ENCODE measurements around the gene TUBAL3.

The TUBAL3 gene

GRCh38 chr10:5449227-5449626 lies 44.6 kb upstream of the TUBAL3 start:
- Histone ChIP-seq H3K4me3 (ENCODE audit: low read depth, low read length) (no peak overlapping the region), H3K4me1 (ENCODE audit: control insufficient read depth, insufficient read depth, low read length) (peaks cover 18% of the 10 kb centered on the region; the same call in 1 of the 2 replicates), H3K9me3 (ENCODE audit: control insufficient read depth, insufficient read depth, low read depth, low read length) (no peaks in the 10 kb centered on the region), H3K27ac (ENCODE audit: extremely low read depth, low read depth, low read length) (no peak overlapping the region), H3K36me3 (ENCODE audit: control insufficient read depth in 2 of 2, insufficient read depth in 1 of 2, low read length in 2 of 2) (peaks cover 18 to 24% of the 10 kb centered on the region in 2 experiments)
- no peak for TF ChIP-seq ZFP41 (tag by site-specific recombination; IDR thresholded peaks at IDR 0.05; ENCODE audit: borderline replicate concordance)
- TF ChIP-seq ZNF354C (tag by site-specific recombination; IDR thresholded peaks at IDR 0.05; ENCODE audit: borderline replicate concordance, low read depth), result no peak
- TF ChIP-seq ZNF792 (tag by site-specific recombination; IDR thresholded peaks at IDR 0.05), result no peak
- TF ChIP-seq KLF1 (tag by site-specific recombination; IDR thresholded peaks at IDR 0.05), result no peak
- no peak for TF ChIP-seq REPIN1 (tag by site-specific recombination; IDR thresholded peaks at IDR 0.05; ENCODE audit: low read depth)
- TF ChIP-seq MEIS1 (CRISPR knock-in tag; IDR thresholded peaks at IDR 0.05; ENCODE audit: borderline replicate concordance), result no peak
- TF ChIP-seq ZBTB26 (tag by site-specific recombination; optimal IDR thresholded peaks at IDR 0.05), result no peak
- TF ChIP-seq ZNF335 (tag by site-specific recombination; conservative IDR thresholded peaks at IDR 0.05), result no peak
- no peak for TF ChIP-seq ZNF518A (tag by site-specific recombination; conservative IDR thresholded peaks at IDR 0.05; ENCODE audit: low read depth)
- no peak for TF ChIP-seq ZNF292 (tag by site-specific recombination; IDR thresholded peaks at IDR 0.05; ENCODE audit: borderline replicate concordance, low read depth)
- TF ChIP-seq EGR2 (tag by site-specific recombination; IDR thresholded peaks at IDR 0.05; ENCODE audit: low read depth), result no peak
- TF ChIP-seq ZNF184 (tag by site-specific recombination; IDR thresholded peaks at IDR 0.05), result no peak
- TF ChIP-seq ZNF544 (tag by site-specific recombination; IDR thresholded peaks at IDR 0.05), result no peak
- POLR2A ChIA-PET, result no interaction called here
- CTCF ChIA-PET, result no interaction called here

GRCh38 chr10:5448333-5449001 lies 43.8 kb upstream of the TUBAL3 start:
- ChIA-PET CTCF (interaction anchor here (0.9 to 12.8 kb wide), 3 partner anchors 15 to 633 kb away, joined by 4 to 207 read pairs (median 4); no protein-coding TSS in a partner anchor), POLR2A (interaction anchor here (0.5 kb wide), 1 partner anchor 363 kb away, joined by 3 read pairs; no protein-coding TSS in a partner anchor)
- Histone ChIP-seq H3K27ac (ENCODE audit: extremely low read depth, low read depth, low read length) (no peak overlapping the region), H3K36me3 (ENCODE audit: control insufficient read depth in 2 of 2, insufficient read depth in 1 of 2, low read length in 2 of 2) (peaks cover 13 to 24% of the 10 kb centered on the region in 2 experiments), H3K4me3 (ENCODE audit: low read depth, low read length) (no peak overlapping the region), H3K4me1 (ENCODE audit: control insufficient read depth, insufficient read depth, low read length) (peaks cover 18% of the 10 kb centered on the region; the same call in 1 of the 2 replicates), H3K9me3 (ENCODE audit: control insufficient read depth, insufficient read depth, low read depth, low read length) (no peaks in the 10 kb centered on the region)
- TF ChIP-seq ZSCAN23 (tag by site-specific recombination; IDR thresholded peaks at IDR 0.05), result no peak
- no peak for TF ChIP-seq ZNF19 (tag by site-specific recombination; IDR thresholded peaks at IDR 0.05; ENCODE audit: low read depth)
